Mucosa of rectum (tissue), 2 donors: ENCODE results near the gene NEUROD6.

Experiments used
- H3K27ac ChIP-seq, 2 donors: one replicate each; pipeline ENCODE4 v1.7.0; 2013; ENCODE audit warnings: inconsistent platforms in 2 of 2, low read depth in 2 of 2, low read length in 2 of 2
- H3K27me3 ChIP-seq, 2 donors: one replicate each; pipeline ENCODE4 v1.7.0; 2013; ENCODE audit warnings: low read length in 2 of 2; ENCODE audit not compliant: control insufficient read depth in 2 of 2, insufficient read depth in 2 of 2
- H3K36me3 ChIP-seq, 2 donors: one replicate each; pipeline ENCODE4 v1.7.0; 2013; ENCODE audit warnings: low read length in 2 of 2; ENCODE audit not compliant: control insufficient read depth in 2 of 2, insufficient read depth in 2 of 2
- H3K4me1 ChIP-seq, 2 donors: one replicate each; pipeline ENCODE4 v1.7.0; 2013; ENCODE audit warnings: low read length in 2 of 2, mild to moderate bottlenecking in 1 of 2; ENCODE audit not compliant: control insufficient read depth in 2 of 2, insufficient read depth in 2 of 2
- H3K4me3 ChIP-seq, 2 donors: one replicate each; pipeline ENCODE4 v1.7.0; 2013; ENCODE audit warnings: low read length in 2 of 2
- H3K9ac ChIP-seq, 2 donors: one replicate each; pipeline ENCODE4 v1.7.0; 2013; ENCODE audit warnings: low read length in 2 of 2, low read depth in 1 of 2, mild to moderate bottlenecking in 1 of 2
- H3K9me3 ChIP-seq, 2 donors: one replicate each; pipeline ENCODE4 v1.7.0; 2013; ENCODE audit warnings: low read length in 2 of 2; ENCODE audit not compliant: control insufficient read depth in 2 of 2
- donor health status: healthy.
- donor health status: Normal muscosa, but diverticular disease.

Gene NEUROD6

GRCh38 chr7:31335161-31335856 is 5.2 kb downstream of the NEUROD6 start:
- Histone ChIP-seq H3K9me3 (peaks cover 0 to 2% of the 10 kb centered on the region in 2 donors), H3K36me3 (no peaks in the 10 kb centered on the region), H3K9ac (no peak overlapping the region), H3K4me1 (no peaks in the 10 kb centered on the region), H3K27ac (no peak overlapping the region), H3K27me3 (peaks cover 13 to 30% of the 10 kb centered on the region in 2 donors), H3K4me3 (no peak overlapping the region)

GRCh38 chr7:31333291-31333690 is 7.2 kb downstream of the NEUROD6 start:
- H3K27ac ChIP-seq, result no peak overlapping the region
- H3K27me3 ChIP-seq, result peaks cover 4 to 25% of the 10 kb centered on the region in 2 donors
- no peak overlapping the region for H3K4me3 ChIP-seq
- peaks cover 0 to 2% of the 10 kb centered on the region in 2 donors for H3K9me3 ChIP-seq
- H3K9ac ChIP-seq, result no peak overlapping the region
- H3K4me1 ChIP-seq, result no peaks in the 10 kb centered on the region
- H3K36me3 ChIP-seq, result no peaks in the 10 kb centered on the region

GRCh38 chr7:31327071-31327470 is 13.5 kb downstream of the NEUROD6 start:
- no peaks in the 10 kb centered on the region for H3K9me3 ChIP-seq
- no peak overlapping the region for H3K27ac ChIP-seq
- H3K27me3 ChIP-seq, result no peaks in the 10 kb centered on the region
- no peak overlapping the region for H3K9ac ChIP-seq
- no peak overlapping the region for H3K4me3 ChIP-seq
- H3K4me1 ChIP-seq, result no peaks in the 10 kb centered on the region
- no peaks in the 10 kb centered on the region for H3K36me3 ChIP-seq

DNA sequence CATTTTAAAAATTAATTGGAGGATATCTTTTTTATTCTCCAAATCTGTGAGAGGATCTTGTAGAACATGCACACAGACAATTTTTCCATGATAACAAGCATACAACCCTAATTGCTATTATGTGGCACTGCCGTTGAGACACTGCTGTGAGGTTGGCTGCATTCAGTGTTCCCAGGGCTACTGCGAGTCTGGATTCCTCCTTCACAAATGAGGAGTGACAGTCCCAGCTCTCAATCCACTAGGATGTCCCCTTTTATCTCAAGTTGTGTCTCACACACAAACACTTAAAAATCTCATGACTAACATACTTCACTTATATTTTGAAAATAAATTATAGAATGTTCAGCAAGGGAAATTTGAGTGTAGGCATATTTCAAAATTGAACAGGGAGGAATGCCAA is 14.1 kb downstream of the NEUROD6 start:
- H3K9me3 ChIP-seq, result no peaks in the 10 kb centered on the region
- no peaks in the 10 kb centered on the region for H3K27me3 ChIP-seq
- no peak overlapping the region for H3K4me3 ChIP-seq
- H3K27ac ChIP-seq, result no peak overlapping the region
- no peaks in the 10 kb centered on the region for H3K4me1 ChIP-seq
- no peaks in the 10 kb centered on the region for H3K36me3 ChIP-seq
- no peak overlapping the region for H3K9ac ChIP-seq

DNA sequence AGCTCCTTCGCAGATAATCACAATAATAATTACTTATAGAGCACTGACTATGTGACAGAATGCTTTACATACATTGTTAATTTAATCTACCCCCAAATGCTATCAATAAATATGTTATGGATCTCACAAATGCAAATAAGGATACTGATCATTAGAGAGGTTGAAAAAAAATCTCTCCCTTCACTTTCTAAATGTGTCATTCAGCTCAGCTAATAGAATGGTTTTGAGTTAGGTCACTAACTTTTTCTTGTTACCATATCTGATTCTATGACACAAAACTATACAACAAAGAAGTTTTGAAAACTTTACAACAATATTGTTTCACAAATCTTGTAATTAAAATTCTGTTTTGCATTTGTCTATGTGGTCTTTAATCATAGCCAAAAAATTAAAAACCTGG is 17.4 kb downstream of the NEUROD6 start:
- Histone ChIP-seq H3K4me1 (no peaks in the 10 kb centered on the region), H3K9me3 (no peaks in the 10 kb centered on the region), H3K27me3 (no peaks in the 10 kb centered on the region), H3K9ac (no peak overlapping the region), H3K36me3 (no peaks in the 10 kb centered on the region), H3K4me3 (no peak overlapping the region), H3K27ac (no peak overlapping the region)

- no peak overlapping the region for H3K9ac ChIP-seq
- H3K36me3 ChIP-seq, result no peaks in the 10 kb centered on the region
- H3K4me3 ChIP-seq, result no peak overlapping the region
- H3K27me3 ChIP-seq, result no peaks in the 10 kb centered on the region
- no peak overlapping the region for H3K27ac ChIP-seq
- H3K9me3 ChIP-seq, result no peaks in the 10 kb centered on the region
- H3K4me1 ChIP-seq, result no peaks in the 10 kb centered on the region
Observed at GRCh38 chr7:31320675-31321074, 19.9 kb downstream of the NEUROD6 start.

- H3K27ac ChIP-seq, result no peak overlapping the region
- no peaks in the 10 kb centered on the region for H3K36me3 ChIP-seq
- H3K27me3 ChIP-seq, result no peaks in the 10 kb centered on the region
- H3K9me3 ChIP-seq, result no peaks in the 10 kb centered on the region
- no peaks in the 10 kb centered on the region for H3K4me1 ChIP-seq
- H3K4me3 ChIP-seq, result no peak overlapping the region
- H3K9ac ChIP-seq, result no peak overlapping the region
Observed at GRCh38 chr7:31318313-31318712, 22.2 kb downstream of the NEUROD6 start.

- H3K27ac ChIP-seq, result no peak overlapping the region
- H3K9ac ChIP-seq, result no peak overlapping the region
- no peaks in the 10 kb centered on the region for H3K36me3 ChIP-seq
- H3K27me3 ChIP-seq, result no peaks in the 10 kb centered on the region
- H3K9me3 ChIP-seq, result no peaks in the 10 kb centered on the region
- H3K4me1 ChIP-seq, result no peaks in the 10 kb centered on the region
- no peak overlapping the region for H3K4me3 ChIP-seq
Observed at GRCh38 chr7:31316876-31317275, 23.6 kb downstream of the NEUROD6 start.

- Histone ChIP-seq H3K4me1 (no peaks in the 10 kb centered on the region), H3K4me3 (no peak overlapping the region), H3K36me3 (no peaks in the 10 kb centered on the region), H3K27ac (no peak overlapping the region), H3K9me3 (no peaks in the 10 kb centered on the region), H3K27me3 (no peaks in the 10 kb centered on the region), H3K9ac (no peak overlapping the region)
Observed at GRCh38 chr7:31315758-31316157, 24.8 kb downstream of the NEUROD6 start.

GRCh38 chr7:31314781-31315180 is 25.7 kb downstream of the NEUROD6 start:
- H3K36me3 ChIP-seq, result no peaks in the 10 kb centered on the region
- H3K4me3 ChIP-seq, result no peak overlapping the region
- H3K27ac ChIP-seq, result no peak overlapping the region
- no peaks in the 10 kb centered on the region for H3K27me3 ChIP-seq
- H3K9me3 ChIP-seq, result no peaks in the 10 kb centered on the region
- H3K4me1 ChIP-seq, result no peaks in the 10 kb centered on the region
- H3K9ac ChIP-seq, result no peak overlapping the region

DNA sequence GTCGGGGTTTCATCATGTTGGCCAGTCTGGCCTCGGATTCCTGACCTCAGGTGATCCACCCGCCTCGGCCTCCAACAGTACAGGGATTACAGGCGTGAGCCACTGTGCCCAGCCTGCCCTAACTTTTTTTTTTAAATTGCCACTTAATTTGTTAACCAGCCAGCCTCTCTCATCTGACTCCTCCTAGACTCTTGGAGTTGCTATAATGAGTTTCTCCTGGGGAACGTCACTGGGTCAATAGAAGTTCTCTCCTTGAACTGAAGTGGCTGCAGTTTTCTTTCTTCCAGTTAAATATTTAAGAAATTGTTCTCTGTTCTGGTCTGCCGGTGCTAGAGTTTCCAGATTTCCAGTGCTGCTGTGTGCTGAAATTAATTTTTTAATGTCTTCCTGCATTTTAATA is 27.6 kb downstream of the NEUROD6 start:
- no peaks in the 10 kb centered on the region for H3K9me3 ChIP-seq
- no peak overlapping the region for H3K27ac ChIP-seq
- no peak overlapping the region for H3K9ac ChIP-seq
- no peaks in the 10 kb centered on the region for H3K36me3 ChIP-seq
- no peak overlapping the region for H3K4me3 ChIP-seq
- no peaks in the 10 kb centered on the region for H3K4me1 ChIP-seq
- H3K27me3 ChIP-seq, result no peaks in the 10 kb centered on the region
